ENCODE data around the gene NRIP1.

DNA sequence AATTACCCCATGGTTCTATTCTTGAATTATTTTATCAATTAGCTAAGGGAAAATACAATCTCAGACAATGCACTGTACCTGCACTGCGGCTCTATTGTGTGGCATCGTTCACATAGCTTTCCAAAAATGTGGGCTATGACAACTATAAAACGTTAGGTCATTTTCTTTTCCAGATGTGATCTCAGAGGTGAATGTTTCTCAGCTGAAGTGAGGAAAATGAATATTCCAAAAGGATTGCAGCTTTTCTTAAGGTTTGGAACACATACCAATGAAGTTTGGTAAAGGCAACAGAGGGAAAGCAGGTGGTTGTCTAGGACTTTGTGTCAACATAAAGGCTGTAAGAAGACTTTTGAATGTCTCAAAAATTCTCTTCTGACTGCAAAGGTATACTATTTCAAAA, 105.5 kb downstream of the NRIP1 start:
- TF ChIP-seq MEIS1 (CRISPR knock-in tag; IDR thresholded peaks at IDR 0.05; ENCODE audit: borderline replicate concordance) (no peak), ZNF274 (CRISPR knock-in tag; IDR thresholded peaks at IDR 0.05) (no peak), ZFP37 (CRISPR knock-in tag; IDR thresholded peaks at IDR 0.05; ENCODE audit: borderline replicate concordance) (no peak), NONO (IDR thresholded peaks at IDR 0.05) (no peak), NONO (CRISPR knock-in tag; conservative IDR thresholded peaks at IDR 0.05) (no peak), CTCF (CRISPR knock-in tag; IDR thresholded peaks at IDR 0.05) (no peak), THAP7 (CRISPR knock-in tag; IDR thresholded peaks at IDR 0.05) (no peak), KAT8 (CRISPR knock-in tag; IDR thresholded peaks at IDR 0.05) (no peak), ZNF143 (CRISPR knock-in tag; IDR thresholded peaks at IDR 0.05) (no peak)

Data from HepG2 (cell line).